Astrocyte (in vitro differentiated cells and primary cell): ENCODE measurements around the gene BEND6. TPM values are rescaled to one million over a fixed set of nuclear protein-coding genes. Genes with fewer than 3 reads are reported as not detected.

ENCODE experiments used
- DNase-seq: peaks from one replicate; pipeline ENCODE4 v3.0.0-alpha.2; 2010; ENCODE audit warnings: low read depth
- FAIRE-seq: peaks from 2 replicates; lab custom pipeline; 2011; peaks lifted over from hg19 to GRCh38; lab: Jason Lieb, UNC
- H2AFZ ChIP-seq: 2 replicates; pipeline ENCODE4 v1.6.0; 2012; ENCODE audit warnings: low read depth, low read length, inconsistent platforms
- H3K27ac ChIP-seq: 2 replicates; pipeline ENCODE4 v1.5.1; 2011; ENCODE audit warnings: low read depth, low read length, inconsistent platforms
- H3K27me3 ChIP-seq: 2 replicates; pipeline ENCODE4 v1.6.0; 2011; ENCODE audit warnings: low read length, inconsistent platforms; ENCODE audit not compliant: insufficient read depth
- H3K36me3 ChIP-seq: 2 replicates; pipeline ENCODE4 v1.5.1; 2011; ENCODE audit warnings: low read length, inconsistent platforms; ENCODE audit not compliant: insufficient read depth
- H3K4me1 ChIP-seq: 2 replicates; pipeline ENCODE4 v1.5.1; 2011; ENCODE audit warnings: low read length, inconsistent platforms; ENCODE audit not compliant: insufficient read depth
- H3K4me2 ChIP-seq: 2 replicates; pipeline ENCODE4 v1.6.0; 2012; ENCODE audit warnings: low read length, inconsistent platforms
- H3K4me3 ChIP-seq: 2 replicates; pipeline ENCODE4 v1.5.1; 2011; ENCODE audit warnings: low read depth, mild to moderate bottlenecking, low read length, inconsistent platforms; ENCODE audit not compliant: insufficient read depth
- H3K79me2 ChIP-seq: 2 replicates; pipeline ENCODE4 v1.6.0; 2012; ENCODE audit warnings: mild to moderate bottlenecking, low read length, inconsistent platforms; ENCODE audit not compliant: insufficient read depth
- H3K9ac ChIP-seq: 2 replicates; pipeline ENCODE4 v1.6.0; 2012; ENCODE audit warnings: mild to moderate bottlenecking, low read length, inconsistent platforms
- H3K9me3 ChIP-seq: 2 replicates; pipeline ENCODE4 v1.5.1; 2012; ENCODE audit warnings: low read depth, mild to moderate bottlenecking, low read length, inconsistent platforms; ENCODE audit not compliant: insufficient read depth
- H4K20me1 ChIP-seq: 2 replicates; pipeline ENCODE4 v1.6.0; 2012; ENCODE audit warnings: low read length, inconsistent platforms; ENCODE audit not compliant: insufficient read depth
- H3K27ac Mint-ChIP-seq: one replicate; pipeline ENCODE4 v1.8.0; 2021; ENCODE audit warnings: mild to moderate bottlenecking, mixed read lengths; ENCODE audit not compliant: unreplicated experiment
- H3K27me3 Mint-ChIP-seq: one replicate; pipeline ENCODE4 v1.8.0; 2021; ENCODE audit warnings: low read depth, mixed read lengths; ENCODE audit not compliant: unreplicated experiment
- H3K36me3 Mint-ChIP-seq: one replicate; pipeline ENCODE4 v1.8.0; 2021; ENCODE audit warnings: low read depth, mixed read lengths; ENCODE audit not compliant: unreplicated experiment
- H3K4me1 Mint-ChIP-seq: one replicate; pipeline ENCODE4 v1.8.0; 2021; ENCODE audit warnings: low read depth, mixed read lengths; ENCODE audit not compliant: unreplicated experiment
- H3K4me3 Mint-ChIP-seq: one replicate; pipeline ENCODE4 v1.8.0; 2021; ENCODE audit warnings: mild to moderate bottlenecking, moderate library complexity, mixed read lengths; ENCODE audit not compliant: unreplicated experiment
- H3K9me3 Mint-ChIP-seq: one replicate; pipeline ENCODE4 v1.8.0; 2021; ENCODE audit warnings: mild to moderate bottlenecking, mixed read lengths; ENCODE audit not compliant: unreplicated experiment
- EZH2 ChIP-seq: IDR thresholded peaks from 2 replicates; pipeline ENCODE4 v1.6.1; 2012; ENCODE audit warnings: mild to moderate bottlenecking, low read length, inconsistent platforms; ENCODE audit not compliant: insufficient read depth
- total RNA-seq: library from RNA; stranded (reverse); gene quantifications from 2 replicates; pipeline ENCODE4 v1.2.1, GENCODE V29; 2021
- TF ChIP-seq, protein P1 (sequence below): IDR thresholded peaks from 2 replicates; pipeline ENCODE4 v1.5.1; 2011; ENCODE audit warnings: low read depth, mild to moderate bottlenecking, inconsistent platforms, low read length, moderate library complexity; ENCODE audit not compliant: insufficient read depth

BEND6 gene
- total RNA-seq, 1 donor from 2014 or later, result 8.3 TPM

DNA sequence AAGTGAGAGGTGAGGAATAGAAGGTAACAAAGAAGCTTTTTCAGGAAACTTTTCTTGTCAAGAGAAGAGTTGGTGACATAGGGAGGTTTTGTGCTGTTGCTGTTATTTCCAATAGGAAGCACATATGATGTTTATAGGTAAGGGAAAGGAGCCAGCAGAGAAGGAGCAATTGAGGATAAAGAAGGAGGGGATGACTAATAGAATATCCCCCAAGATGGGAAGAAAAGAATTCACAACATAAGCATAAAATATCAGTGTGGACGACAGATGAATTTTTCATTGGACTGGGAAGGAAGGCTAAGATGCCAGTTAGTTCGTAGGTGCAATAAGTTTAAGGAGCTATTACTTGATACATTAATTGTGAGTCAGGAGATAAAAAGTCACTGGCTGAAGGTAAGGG lies 8.5 kb upstream of the BEND6 start:
- H3K27me3 ChIP-seq, result no peaks in the 10 kb centered on the region
- peaks cover 6% of the 10 kb centered on the region for H3K36me3 Mint-ChIP-seq
- H4K20me1 ChIP-seq, result no peaks in the 10 kb centered on the region
- DNase-seq, result peak; percentile 57
- H3K4me1 Mint-ChIP-seq, result peaks cover 12% of the 10 kb centered on the region
- H3K9me3 Mint-ChIP-seq, result no peaks in the 10 kb centered on the region
- no peak overlapping the region for H3K27ac Mint-ChIP-seq
- no peak overlapping the region for H2AFZ ChIP-seq
- no peak overlapping the region for H3K4me3 ChIP-seq
- H3K9me3 ChIP-seq, result peaks cover 4% of the 10 kb centered on the region
- peaks cover 10% of the 10 kb centered on the region for H3K4me1 ChIP-seq
- no peak overlapping the region for H3K4me3 Mint-ChIP-seq
- H3K4me2 ChIP-seq, result no peak overlapping the region
- no peaks in the 10 kb centered on the region for H3K27me3 Mint-ChIP-seq
- no peak overlapping the region for H3K27ac ChIP-seq
- H3K9ac ChIP-seq, result no peak overlapping the region
- H3K36me3 ChIP-seq, result peaks cover 3% of the 10 kb centered on the region
- no peak for FAIRE-seq
- no peak for TF ChIP-seq EZH2
- TF ChIP-seq, protein P1, sequence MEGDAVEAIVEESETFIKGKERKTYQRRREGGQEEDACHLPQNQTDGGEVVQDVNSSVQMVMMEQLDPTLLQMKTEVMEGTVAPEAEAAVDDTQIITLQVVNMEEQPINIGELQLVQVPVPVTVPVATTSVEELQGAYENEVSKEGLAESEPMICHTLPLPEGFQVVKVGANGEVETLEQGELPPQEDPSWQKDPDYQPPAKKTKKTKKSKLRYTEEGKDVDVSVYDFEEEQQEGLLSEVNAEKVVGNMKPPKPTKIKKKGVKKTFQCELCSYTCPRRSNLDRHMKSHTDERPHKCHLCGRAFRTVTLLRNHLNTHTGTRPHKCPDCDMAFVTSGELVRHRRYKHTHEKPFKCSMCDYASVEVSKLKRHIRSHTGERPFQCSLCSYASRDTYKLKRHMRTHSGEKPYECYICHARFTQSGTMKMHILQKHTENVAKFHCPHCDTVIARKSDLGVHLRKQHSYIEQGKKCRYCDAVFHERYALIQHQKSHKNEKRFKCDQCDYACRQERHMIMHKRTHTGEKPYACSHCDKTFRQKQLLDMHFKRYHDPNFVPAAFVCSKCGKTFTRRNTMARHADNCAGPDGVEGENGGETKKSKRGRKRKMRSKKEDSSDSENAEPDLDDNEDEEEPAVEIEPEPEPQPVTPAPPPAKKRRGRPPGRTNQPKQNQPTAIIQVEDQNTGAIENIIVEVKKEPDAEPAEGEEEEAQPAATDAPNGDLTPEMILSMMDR, result no peak
- no peaks in the 10 kb centered on the region for H3K79me2 ChIP-seq

DNA sequence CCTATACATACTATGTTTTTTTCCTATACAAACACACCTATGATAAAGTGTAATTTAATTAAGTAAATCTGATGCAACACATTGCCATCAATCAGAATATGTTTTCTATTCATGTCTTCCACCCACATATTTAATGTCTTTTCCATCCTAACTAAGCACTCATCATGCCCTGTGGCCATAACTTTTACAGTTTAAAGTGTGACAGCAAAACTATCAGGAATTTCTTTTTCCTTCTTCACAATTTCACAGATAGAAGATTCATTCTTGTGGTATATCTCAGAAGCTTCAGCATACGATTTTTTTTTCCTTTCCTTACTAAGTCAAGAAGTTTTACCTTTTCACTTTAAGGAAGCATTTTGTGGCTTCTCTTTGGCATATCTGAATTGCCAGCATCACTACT lies 7.0 kb upstream of the BEND6 start:
- H3K27me3 Mint-ChIP-seq, result no peaks in the 10 kb centered on the region
- Histone ChIP-seq H2AFZ (no peak overlapping the region), H4K20me1 (peaks cover 3% of the 10 kb centered on the region), H3K4me2 (no peak overlapping the region), H3K27ac (no peak overlapping the region), H3K4me3 (no peak overlapping the region), H3K9me3 (no peaks in the 10 kb centered on the region), H3K36me3 (peaks cover 6% of the 10 kb centered on the region), H3K79me2 (peaks cover 12% of the 10 kb centered on the region), H3K9ac (no peak overlapping the region), H3K4me1 (peaks cover 16% of the 10 kb centered on the region), H3K27me3 (no peaks in the 10 kb centered on the region)
- DNase-seq (no peak), FAIRE-seq (no peak)
- no peaks in the 10 kb centered on the region for H3K9me3 Mint-ChIP-seq
- H3K36me3 Mint-ChIP-seq, result peaks cover 7% of the 10 kb centered on the region
- no peak overlapping the region for H3K27ac Mint-ChIP-seq
- H3K4me3 Mint-ChIP-seq, result peak overlapping the region; percentile 9
- H3K4me1 Mint-ChIP-seq, result peaks cover 14% of the 10 kb centered on the region
- TF ChIP-seq EZH2, result no peak
- TF ChIP-seq, protein P1, result no peak

DNA sequence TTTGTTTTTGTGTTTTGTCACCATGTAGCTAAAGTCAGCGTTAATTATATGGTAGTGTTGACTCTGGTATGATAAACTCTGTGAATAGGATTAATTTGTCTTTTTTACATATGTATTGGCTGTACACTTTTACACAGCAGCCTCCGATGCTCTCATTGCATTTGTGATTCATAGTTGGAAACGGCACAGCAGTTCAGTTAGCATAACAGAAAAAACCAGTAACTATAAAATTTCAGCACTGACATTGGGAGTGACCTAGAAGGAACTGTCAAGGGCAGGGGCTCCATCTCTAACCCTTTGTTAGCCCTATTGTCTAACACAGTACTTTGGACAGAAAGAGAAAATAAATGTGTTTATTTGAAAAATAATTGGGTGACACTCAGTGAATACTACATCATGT lies 5.6 kb upstream of the BEND6 start:
- Histone ChIP-seq H3K36me3 (peaks cover 6% of the 10 kb centered on the region), H3K4me3 (no peak overlapping the region), H3K79me2 (peaks cover 26% of the 10 kb centered on the region), H3K27ac (no peak overlapping the region), H3K4me2 (no peak overlapping the region), H3K9me3 (no peaks in the 10 kb centered on the region), H3K4me1 (peaks cover 23% of the 10 kb centered on the region), H2AFZ (no peak overlapping the region), H3K9ac (no peak overlapping the region), H4K20me1 (peaks cover 8% of the 10 kb centered on the region), H3K27me3 (no peaks in the 10 kb centered on the region)
- FAIRE-seq, result no peak
- H3K36me3 Mint-ChIP-seq, result peaks cover 9% of the 10 kb centered on the region
- no peak overlapping the region for H3K27ac Mint-ChIP-seq
- no peak for DNase-seq
- no peak overlapping the region for H3K4me3 Mint-ChIP-seq
- H3K4me1 Mint-ChIP-seq, result peaks cover 14% of the 10 kb centered on the region
- H3K9me3 Mint-ChIP-seq, result no peaks in the 10 kb centered on the region
- TF ChIP-seq, protein P1, result no peak
- no peak for TF ChIP-seq EZH2
- H3K27me3 Mint-ChIP-seq, result no peaks in the 10 kb centered on the region
